Smooth muscle cell (in vitro differentiated cells): ENCODE results near the gene HTRA1. TPM values are rescaled to one million over a fixed set of nuclear protein-coding genes. Genes with fewer than 3 reads are reported as not detected.

Source experiments
- DNase-seq: peaks from one replicate; lab custom pipeline; 2025; ENCODE audit not compliant: unreplicated experiment; lab: John Stamatoyannopoulos, UW
- H2AFZ ChIP-seq: fragments of 200-600 bp; sonication (generic); 2 replicates; pipeline ENCODE4 v1.6.0; 2016; ENCODE audit warnings: antibody characterized with exemption, low read depth, mild to moderate bottlenecking
- H3F3A ChIP-seq: fragments of 200-600 bp; sonication (generic); 2 replicates; pipeline ENCODE4 v1.6.0; 2017; ENCODE audit warnings: antibody characterized with exemption, low read depth
- H3K27ac ChIP-seq: fragments of 200-600 bp; sonication (generic); 2 replicates; pipeline ENCODE4 v1.5.1; 2016; ENCODE audit warnings: low read depth, mild to moderate bottlenecking
- H3K27me3 ChIP-seq: fragments of 200-600 bp; sonication (generic); 2 replicates; pipeline ENCODE4 v1.6.1; 2016; ENCODE audit warnings: low read depth, mild to moderate bottlenecking
- H3K36me3 ChIP-seq: fragments of 200-600 bp; sonication (generic); 2 replicates; pipeline ENCODE4 v1.5.1; 2016; ENCODE audit warnings: low read depth
- H3K4me1 ChIP-seq: fragments of 200-600 bp; sonication (generic); 2 replicates; pipeline ENCODE4 v1.5.1; 2016; ENCODE audit warnings: low read depth
- H3K4me2 ChIP-seq: fragments of 200-600 bp; sonication (generic); 2 replicates; pipeline ENCODE4 v1.6.0; 2016; ENCODE audit warnings: mild to moderate bottlenecking
- H3K4me3 ChIP-seq: fragments of 200-600 bp; sonication (generic); 2 replicates; pipeline ENCODE4 v1.5.1; 2016; ENCODE audit warnings: mild to moderate bottlenecking
- H3K79me2 ChIP-seq: fragments of 200-600 bp; sonication (generic); 2 replicates; pipeline ENCODE4 v1.6.0; 2016; ENCODE audit warnings: low read depth, mild to moderate bottlenecking
- H3K9ac ChIP-seq: fragments of 200-600 bp; sonication (generic); 2 replicates; pipeline ENCODE4 v1.6.0; 2016; ENCODE audit warnings: low read depth
- H3K9me3 ChIP-seq: fragments of 200-600 bp; sonication (generic); replicated peaks from 2 replicates; pipeline ENCODE4 v1.5.1; 2016; ENCODE audit warnings: low read depth
- H4K20me1 ChIP-seq: fragments of 200-600 bp; sonication (generic); 2 replicates; pipeline ENCODE4 v1.6.0; 2016; ENCODE audit warnings: low read depth
- WGBS: methylation state at CpG from one replicate; pipeline ENCODE4 v1.1.7; 2016; ENCODE audit warnings: low lambda C conversion rate; 5-methylcytosine and 5-hydroxymethylcytosine counted together
- polyA plus RNA-seq: library from polyadenylated mRNA; unstranded; fragments of >200 nt; fragmentation: Nextera tagmentation; extraction: Ambion mirVana; gene quantifications from 2 replicates; pipeline ENCODE4 v1.2.1, GENCODE V29; 2016
- total RNA-seq: library from RNA; depleted of rRNA; stranded (reverse); fragments of >200 nt; gene quantifications from 2 replicates; pipeline ENCODE4 v1.2.3, GENCODE V29; 2014
- TF ChIP-seq, protein P1 (sequence below): fragments of 200-600 bp; sonication (generic); IDR thresholded peaks from 2 replicates; pipeline ENCODE4 v1.5.1; 2017; ENCODE audit warnings: borderline replicate concordance, mild to moderate bottlenecking, antibody characterized with exemption; ENCODE audit not compliant: insufficient read depth, poor library complexity, severe bottlenecking

HTRA1 gene
- total and polyA plus RNA-seq, 2 experiments from 2014 or later = 175 to 257 TPM

DNA sequence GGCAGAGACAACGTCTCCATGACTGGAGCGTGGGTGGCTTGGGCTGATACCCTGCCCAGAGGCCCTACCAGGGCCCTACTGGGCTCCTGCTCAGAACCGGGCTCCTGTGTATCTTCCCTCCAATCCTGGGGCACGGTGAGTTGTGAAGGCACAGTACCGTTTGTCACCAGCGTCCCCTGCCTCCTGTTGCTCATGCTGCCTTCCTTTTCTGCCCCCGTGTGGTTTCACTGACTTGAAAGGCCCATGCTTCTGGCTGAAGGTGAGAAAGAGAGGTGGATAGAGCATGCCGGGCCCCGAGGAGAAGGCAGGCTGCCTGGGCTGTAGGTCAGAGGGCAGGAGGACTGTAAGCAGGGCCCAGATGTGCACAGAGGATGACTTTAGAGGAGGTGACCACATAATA lies 90.1 kb downstream of the HTRA1 start:
- no peak overlapping the region for H3K4me2 ChIP-seq
- H3F3A ChIP-seq = no peaks in the 10 kb centered on the region
- 82% methylated on average over 9 of the region's 9 CpGs for WGBS
- no peaks in the 10 kb centered on the region for H3K4me1 ChIP-seq
- no peaks in the 10 kb centered on the region for H3K79me2 ChIP-seq
- no peak overlapping the region for H3K4me3 ChIP-seq
- no peaks in the 10 kb centered on the region for H3K27me3 ChIP-seq
- no peak for DNase-seq
- H3K27ac ChIP-seq = no peak overlapping the region
- H3K36me3 ChIP-seq = no peaks in the 10 kb centered on the region
- no peaks in the 10 kb centered on the region for H4K20me1 ChIP-seq
- TF ChIP-seq, protein P1, sequence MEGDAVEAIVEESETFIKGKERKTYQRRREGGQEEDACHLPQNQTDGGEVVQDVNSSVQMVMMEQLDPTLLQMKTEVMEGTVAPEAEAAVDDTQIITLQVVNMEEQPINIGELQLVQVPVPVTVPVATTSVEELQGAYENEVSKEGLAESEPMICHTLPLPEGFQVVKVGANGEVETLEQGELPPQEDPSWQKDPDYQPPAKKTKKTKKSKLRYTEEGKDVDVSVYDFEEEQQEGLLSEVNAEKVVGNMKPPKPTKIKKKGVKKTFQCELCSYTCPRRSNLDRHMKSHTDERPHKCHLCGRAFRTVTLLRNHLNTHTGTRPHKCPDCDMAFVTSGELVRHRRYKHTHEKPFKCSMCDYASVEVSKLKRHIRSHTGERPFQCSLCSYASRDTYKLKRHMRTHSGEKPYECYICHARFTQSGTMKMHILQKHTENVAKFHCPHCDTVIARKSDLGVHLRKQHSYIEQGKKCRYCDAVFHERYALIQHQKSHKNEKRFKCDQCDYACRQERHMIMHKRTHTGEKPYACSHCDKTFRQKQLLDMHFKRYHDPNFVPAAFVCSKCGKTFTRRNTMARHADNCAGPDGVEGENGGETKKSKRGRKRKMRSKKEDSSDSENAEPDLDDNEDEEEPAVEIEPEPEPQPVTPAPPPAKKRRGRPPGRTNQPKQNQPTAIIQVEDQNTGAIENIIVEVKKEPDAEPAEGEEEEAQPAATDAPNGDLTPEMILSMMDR = no peak
- no peak overlapping the region for H2AFZ ChIP-seq
- H3K9me3 ChIP-seq = no peaks in the 10 kb centered on the region
- no peak overlapping the region for H3K9ac ChIP-seq

DNA sequence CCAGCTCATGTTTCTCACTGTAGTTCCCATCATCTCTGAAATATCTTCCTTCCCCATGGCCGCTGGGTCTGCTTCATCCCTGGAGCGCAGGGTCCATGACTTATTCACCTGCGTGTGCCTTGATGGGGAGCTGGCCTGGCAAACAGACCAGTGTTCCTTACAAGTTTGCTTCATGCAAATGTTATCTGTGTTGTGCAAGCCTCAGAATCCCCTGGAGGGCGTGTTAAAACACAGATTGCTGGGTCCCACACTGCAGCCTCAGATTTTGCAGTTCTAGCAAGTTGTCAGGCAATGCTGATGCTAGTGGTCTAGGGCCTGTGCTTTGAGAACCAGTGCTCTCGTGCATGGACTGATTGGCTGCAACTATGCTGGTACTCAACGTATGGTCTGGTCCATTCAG lies 92.0 kb downstream of the HTRA1 start:
- Histone ChIP-seq H3K36me3 (no peaks in the 10 kb centered on the region), H3K27ac (no peak overlapping the region), H3K4me3 (no peak overlapping the region), H2AFZ (no peak overlapping the region), H3K9me3 (no peaks in the 10 kb centered on the region), H3K4me2 (no peak overlapping the region), H3K4me1 (no peaks in the 10 kb centered on the region), H3K79me2 (no peaks in the 10 kb centered on the region), H3K9ac (no peak overlapping the region), H4K20me1 (no peaks in the 10 kb centered on the region), H3K27me3 (no peaks in the 10 kb centered on the region), H3F3A (no peaks in the 10 kb centered on the region)
- DNase-seq = no peak
- TF ChIP-seq, protein P1 = no peak
- WGBS = 82% methylated on average over 6 of the region's 6 CpGs

DNA sequence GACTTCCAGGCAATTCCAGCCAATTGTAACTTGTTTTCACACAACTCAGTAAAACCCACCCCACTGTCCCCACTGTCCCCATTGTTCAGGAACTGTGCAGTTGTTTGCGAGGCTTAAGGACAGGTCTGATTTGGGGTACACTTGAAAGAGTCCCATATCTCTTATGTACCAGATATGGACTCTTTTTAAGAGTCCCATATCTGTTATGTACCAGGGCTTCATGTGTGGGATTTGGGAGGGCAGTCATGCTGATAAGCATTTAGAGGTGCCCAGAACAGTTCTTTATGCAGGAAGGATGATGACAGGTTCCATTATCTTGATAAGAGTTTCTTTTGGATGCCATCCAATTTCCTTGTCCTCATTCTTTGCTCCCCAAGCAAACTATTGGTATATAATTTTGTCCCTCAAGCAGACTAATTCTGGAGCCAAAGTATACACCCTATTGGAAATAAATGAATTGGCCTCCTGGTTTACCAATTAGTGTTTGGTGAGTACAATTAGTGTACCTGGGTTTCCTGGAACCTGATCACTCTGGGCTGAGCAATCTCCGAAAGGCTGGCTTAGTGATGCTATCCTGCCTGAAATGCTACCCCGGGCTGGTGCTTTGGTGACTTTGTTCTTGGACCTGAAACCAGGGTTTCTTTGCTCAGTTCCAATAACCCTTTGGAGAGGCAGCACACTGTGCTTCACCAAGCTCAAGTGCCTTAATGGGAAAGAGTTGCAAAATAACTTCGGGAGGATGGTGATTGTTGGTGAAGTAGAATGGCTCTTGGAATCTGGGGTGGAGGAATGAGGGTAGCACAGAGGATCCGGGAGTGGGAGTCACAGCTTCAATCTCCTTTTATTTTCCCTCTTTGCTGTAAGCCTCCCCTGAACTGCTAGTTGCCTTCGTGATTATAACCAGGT lies 93.0 kb downstream of the HTRA1 start:
- DNase-seq = no peak
- no peak overlapping the region for H3K27ac ChIP-seq
- no peaks in the 10 kb centered on the region for H3K36me3 ChIP-seq
- no peak overlapping the region for H2AFZ ChIP-seq
- H3K4me3 ChIP-seq = no peak overlapping the region
- H4K20me1 ChIP-seq = no peaks in the 10 kb centered on the region
- H3K27me3 ChIP-seq = no peaks in the 10 kb centered on the region
- WGBS = 96% methylated on average over 6 of the region's 6 CpGs
- no peaks in the 10 kb centered on the region for H3K79me2 ChIP-seq
- H3K9ac ChIP-seq = no peak overlapping the region
- no peaks in the 10 kb centered on the region for H3F3A ChIP-seq
- H3K9me3 ChIP-seq = no peaks in the 10 kb centered on the region
- TF ChIP-seq, protein P1 = no peak
- no peaks in the 10 kb centered on the region for H3K4me1 ChIP-seq
- H3K4me2 ChIP-seq = no peak overlapping the region

DNA sequence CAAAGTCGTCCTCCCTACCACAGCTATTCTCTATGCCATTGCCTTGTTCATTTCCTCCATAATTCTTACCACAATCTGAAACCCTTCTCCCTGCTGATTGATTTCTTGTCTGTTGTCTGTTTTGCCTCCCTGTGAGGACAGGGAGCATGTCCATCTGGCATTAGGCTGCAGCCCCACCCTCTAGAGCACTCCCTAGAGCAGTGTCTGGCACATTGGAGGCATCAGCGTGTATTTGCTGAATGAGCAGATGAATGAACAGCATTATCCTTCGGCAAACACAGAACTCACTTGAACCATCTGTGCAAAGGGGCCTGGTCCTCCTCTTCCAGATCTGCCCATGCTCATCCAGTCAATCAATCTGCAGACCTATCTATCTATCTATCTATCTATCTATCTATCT lies 94.1 kb downstream of the HTRA1 start:
- no peak overlapping the region for H3K4me2 ChIP-seq
- WGBS = 90% methylated on average over 3 of the region's 3 CpGs

More for the DNA sequence above, 94.1 kb downstream of the HTRA1 start:
- no peaks in the 10 kb centered on the region for H3F3A ChIP-seq
- no peak overlapping the region for H2AFZ ChIP-seq
- H3K9me3 ChIP-seq = no peaks in the 10 kb centered on the region
- TF ChIP-seq, protein P1 = no peak
- no peaks in the 10 kb centered on the region for H3K27me3 ChIP-seq
- H3K4me1 ChIP-seq = no peaks in the 10 kb centered on the region
- no peak for DNase-seq
- no peak overlapping the region for H3K9ac ChIP-seq
- no peak overlapping the region for H3K4me3 ChIP-seq
- H3K36me3 ChIP-seq = no peaks in the 10 kb centered on the region
- H3K27ac ChIP-seq = no peak overlapping the region
- no peaks in the 10 kb centered on the region for H3K79me2 ChIP-seq
- H4K20me1 ChIP-seq = no peaks in the 10 kb centered on the region
